Measurements from ENCODE around the gene TEX29.

GRCh38 chr13:111322001-111322915, 1.8 kb downstream of the TEX29 start:
- TF ChIP-seq CTCF (IDR thresholded peaks at IDR 0.05) (no peak), POLR2A (IDR thresholded peaks at IDR 0.05) (no peak)
